GM12878 (cell line): ENCODE data around the gene SULF2.

Experiments
- CHD1 ChIP-seq: IDR thresholded peaks from 2 replicates; pipeline ENCODE4 v1.6.1; 2012; ENCODE audit warnings: low read depth, low read length, improper control_type of control experiment
- KDM1A ChIP-seq: fragments of 200-600 bp; sonication (generic); IDR thresholded peaks from 2 replicates; pipeline ENCODE4 v1.6.1; 2016; ENCODE audit warnings: borderline replicate concordance

GRCh38 chr20:47748069-47748468 lies 37.2 kb downstream of the SULF2 start:
- TF ChIP-seq CHD1 (no peak), KDM1A (no peak)
